Renal cortical epithelial cell (primary cell): Measurements from ENCODE around the gene MAPKAPK2. TPM values are rescaled to one million over a fixed set of nuclear protein-coding genes. Genes with fewer than 3 reads are reported as not detected.
A peak's percentile ranks its signal among the peaks of the same experiment; 100 is the strongest.

ENCODE experiments used
- DNase-seq: peaks from one replicate; pipeline ENCODE4 v3.0.0-alpha.2; 2011; ENCODE audit warnings: low read depth
- total RNA-seq: library from RNA; depleted of rRNA; stranded (reverse); fragments of >200 nt; gene quantifications from 2 replicates; pipeline ENCODE4 v1.2.3, GENCODE V29; 2014

The MAPKAPK2 gene
- total RNA-seq, 1 donor from 2014 or later, result 85.1 TPM

GRCh38 chr1:206722751-206723461 lies 38.2 kb downstream of the MAPKAPK2 start:
- no peak for DNase-seq

GRCh38 chr1:206723462-206723804 lies 38.7 kb downstream of the MAPKAPK2 start:
- DNase-seq, result no peak

GRCh38 chr1:206723805-206724472 lies 39.2 kb downstream of the MAPKAPK2 start:
- peak; percentile 99 for DNase-seq

- DNase-seq, result no peak
Observed at GRCh38 chr1:206725109-206725963, 40.6 kb downstream of the MAPKAPK2 start.

- DNase-seq, result no peak
Observed at GRCh38 chr1:206727981-206728696, 43.4 kb downstream of the MAPKAPK2 start.

DNA sequence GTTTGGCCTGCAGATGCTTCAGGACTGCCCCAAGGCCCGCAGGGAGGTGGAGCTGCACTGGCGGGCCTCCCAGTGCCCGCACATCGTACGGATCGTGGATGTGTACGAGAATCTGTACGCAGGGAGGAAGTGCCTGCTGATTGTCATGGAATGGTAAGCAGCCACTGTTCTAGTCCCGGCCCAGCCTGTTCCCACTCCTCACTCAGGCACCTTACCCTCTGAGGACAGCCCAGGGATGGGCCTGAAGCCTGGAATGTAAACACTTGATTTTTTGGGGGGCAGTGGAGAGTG lies 43.9 kb downstream of the MAPKAPK2 start:
- DNase-seq, result no peak

DNA sequence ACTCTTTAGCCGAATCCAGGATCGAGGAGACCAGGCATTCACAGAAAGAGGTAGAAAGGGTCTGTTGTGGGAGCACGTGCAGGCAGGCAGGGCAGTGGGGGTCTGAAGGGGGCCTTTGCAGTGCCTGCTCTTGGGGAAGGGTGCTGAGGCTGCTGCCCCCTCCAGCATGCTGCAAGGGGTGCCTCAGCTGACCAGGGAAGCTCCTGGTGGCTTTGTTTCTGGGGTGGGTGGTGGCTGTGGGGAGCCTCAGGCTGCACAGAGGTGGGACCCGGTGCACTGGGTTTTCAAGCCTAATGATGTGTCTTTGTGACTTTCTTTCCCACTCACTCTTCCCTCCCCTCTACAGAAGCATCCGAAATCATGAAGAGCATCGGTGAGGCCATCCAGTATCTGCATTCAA lies 44.3 kb downstream of the MAPKAPK2 start:
- DNase-seq, result no peak

DNA sequence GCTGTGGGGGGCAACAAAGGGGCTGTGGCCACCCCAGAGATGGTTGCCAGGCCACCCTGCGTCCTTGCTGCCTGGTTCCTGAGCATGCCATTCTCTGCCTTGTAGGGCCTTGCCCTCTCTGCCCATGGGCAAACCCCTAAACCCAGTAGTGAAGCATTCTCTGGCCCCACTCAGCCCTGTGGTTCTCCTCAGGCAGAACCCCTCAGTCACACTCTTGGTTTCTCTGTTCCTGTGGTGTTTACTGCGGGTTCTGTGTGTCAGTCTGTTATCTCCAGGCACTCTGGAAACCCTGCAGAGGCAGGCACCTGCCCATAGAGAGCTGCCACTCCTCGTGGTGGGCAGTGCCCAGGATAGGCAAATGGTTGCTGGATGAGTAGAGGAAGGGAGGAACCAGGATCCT lies 44.8 kb downstream of the MAPKAPK2 start:
- DNase-seq, result no peak

DNA sequence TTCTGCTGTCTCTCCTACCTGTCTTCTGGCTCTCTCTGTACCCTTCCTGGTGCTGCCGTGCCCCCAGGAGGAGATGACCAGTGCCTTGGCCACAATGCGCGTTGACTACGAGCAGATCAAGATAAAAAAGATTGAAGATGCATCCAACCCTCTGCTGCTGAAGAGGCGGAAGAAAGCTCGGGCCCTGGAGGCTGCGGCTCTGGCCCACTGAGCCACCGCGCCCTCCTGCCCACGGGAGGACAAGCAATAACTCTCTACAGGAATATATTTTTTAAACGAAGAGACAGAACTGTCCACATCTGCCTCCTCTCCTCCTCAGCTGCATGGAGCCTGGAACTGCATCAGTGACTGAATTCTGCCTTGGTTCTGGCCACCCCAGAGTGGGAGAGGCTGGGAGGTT lies 47.8 kb downstream of the MAPKAPK2 start:
- DNase-seq, result no peak

DNA sequence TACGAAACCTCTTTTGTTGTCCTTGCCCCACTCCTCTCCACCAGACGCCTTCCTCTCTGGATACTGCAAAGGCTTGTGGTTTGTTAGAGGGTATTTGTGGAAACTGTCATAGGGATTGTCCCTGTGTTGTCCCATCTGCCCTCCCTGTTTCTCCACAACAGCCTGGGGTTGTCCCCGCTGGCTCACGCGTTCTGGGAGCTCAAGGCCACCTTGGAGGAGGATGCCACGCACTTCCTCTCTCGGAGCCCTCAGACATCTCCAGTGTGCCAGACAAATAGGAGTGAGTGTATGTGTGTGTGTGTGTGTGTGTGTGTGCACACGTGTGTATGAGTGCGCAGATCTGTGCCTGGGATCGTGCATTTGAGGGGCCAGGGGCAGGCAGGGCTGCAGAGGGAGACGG lies 48.3 kb downstream of the MAPKAPK2 start:
- no peak for DNase-seq

DNA sequence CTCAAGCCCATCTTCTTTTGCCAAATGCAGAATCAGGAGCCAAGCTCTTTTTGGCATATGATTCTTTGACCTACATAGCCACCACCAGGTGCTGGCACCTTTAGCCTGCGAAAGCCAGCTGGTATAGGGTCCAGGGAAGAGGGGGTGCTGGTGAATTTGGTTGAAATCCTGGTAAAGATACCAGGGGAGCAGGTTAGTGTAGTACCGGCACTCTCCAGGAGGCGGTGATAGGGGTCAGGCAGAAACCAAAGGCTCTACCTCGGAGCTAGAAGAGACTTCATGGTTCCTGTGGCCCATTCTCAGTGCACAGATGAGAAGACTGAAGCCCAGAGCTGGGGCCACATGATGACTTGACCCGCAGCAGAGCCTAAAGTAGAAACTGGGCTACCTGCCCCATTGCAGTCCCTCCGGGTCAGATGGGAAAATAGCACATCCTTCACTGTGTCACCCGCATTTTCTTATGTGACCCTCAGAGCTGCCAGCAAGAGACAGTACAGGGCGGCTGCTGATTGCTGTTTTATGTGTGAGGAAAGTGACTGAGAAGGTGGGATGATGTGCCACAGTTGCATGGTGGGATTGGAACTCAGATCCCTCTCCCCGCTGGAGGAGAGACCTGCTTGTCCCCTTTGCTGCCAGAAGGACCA lies 49.9 kb downstream of the MAPKAPK2 start:
- no peak for DNase-seq

- no peak for DNase-seq
Observed at GRCh38 chr1:206735553-206736031, 50.9 kb downstream of the MAPKAPK2 start.

DNA sequence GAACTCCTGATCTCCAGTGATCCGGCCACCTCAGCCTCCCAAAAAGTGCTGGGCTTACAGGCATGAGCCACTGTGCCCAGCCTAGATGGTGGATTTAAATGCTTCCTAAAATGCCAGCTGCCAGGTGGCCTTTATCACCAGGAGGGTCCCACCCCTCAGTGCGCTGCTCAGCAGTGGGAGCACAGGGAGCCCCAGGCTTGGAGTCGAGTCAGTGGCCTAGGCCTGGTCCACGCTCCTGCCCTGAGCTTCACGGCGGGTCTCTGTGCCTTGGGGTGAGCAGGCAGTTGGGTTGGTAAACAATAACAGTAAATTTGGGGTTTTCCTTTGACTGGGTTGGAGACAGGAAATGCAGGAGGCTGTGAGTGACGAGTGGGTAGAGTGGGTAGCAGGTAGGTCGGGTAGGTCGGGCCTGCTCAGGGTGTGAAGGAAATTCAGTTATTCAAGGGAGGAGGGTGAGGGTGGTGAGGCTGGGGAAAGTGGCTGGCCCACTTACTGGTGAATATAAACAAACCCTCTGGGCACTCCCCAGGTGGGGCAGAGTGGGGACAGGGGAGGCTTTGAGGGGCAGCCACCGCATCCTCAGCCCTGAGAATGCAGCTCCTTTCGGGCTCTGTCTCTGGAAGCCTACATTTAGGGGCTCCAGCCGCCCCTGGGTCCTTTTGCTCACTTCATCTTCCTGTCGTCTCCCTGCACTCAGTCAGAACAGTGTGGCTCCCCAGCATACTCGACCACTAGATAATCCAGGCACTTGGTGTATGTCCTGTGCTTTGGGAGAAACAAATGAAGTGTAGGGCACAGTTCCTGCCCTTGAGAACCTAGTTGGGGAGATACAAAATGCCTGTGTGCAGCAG lies 52.4 kb downstream of the MAPKAPK2 start:
- DNase-seq, result no peak

DNA sequence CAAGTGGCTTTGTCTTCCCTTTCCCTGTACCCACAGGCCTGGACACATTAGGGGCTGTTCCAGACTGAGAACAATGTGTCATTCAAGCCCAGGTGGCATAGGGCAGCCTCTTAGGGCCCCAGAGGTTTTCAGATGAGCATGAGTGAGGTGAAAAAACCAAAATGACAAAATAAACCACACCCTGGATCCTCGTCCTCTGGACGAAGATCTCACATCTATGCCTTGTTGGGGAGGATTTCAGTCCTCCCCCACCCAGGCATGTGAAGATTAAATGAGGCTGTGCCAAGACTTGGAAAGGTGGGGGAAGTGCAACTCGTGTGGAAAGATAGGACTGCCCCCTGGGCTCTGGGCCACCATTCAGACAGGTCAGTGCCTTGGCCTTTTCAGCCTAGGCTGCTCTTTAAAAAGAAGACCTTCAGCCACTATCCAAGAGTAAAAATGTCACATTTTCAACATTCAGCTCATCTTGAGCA lies 53.1 kb downstream of the MAPKAPK2 start:
- no peak for DNase-seq

DNA sequence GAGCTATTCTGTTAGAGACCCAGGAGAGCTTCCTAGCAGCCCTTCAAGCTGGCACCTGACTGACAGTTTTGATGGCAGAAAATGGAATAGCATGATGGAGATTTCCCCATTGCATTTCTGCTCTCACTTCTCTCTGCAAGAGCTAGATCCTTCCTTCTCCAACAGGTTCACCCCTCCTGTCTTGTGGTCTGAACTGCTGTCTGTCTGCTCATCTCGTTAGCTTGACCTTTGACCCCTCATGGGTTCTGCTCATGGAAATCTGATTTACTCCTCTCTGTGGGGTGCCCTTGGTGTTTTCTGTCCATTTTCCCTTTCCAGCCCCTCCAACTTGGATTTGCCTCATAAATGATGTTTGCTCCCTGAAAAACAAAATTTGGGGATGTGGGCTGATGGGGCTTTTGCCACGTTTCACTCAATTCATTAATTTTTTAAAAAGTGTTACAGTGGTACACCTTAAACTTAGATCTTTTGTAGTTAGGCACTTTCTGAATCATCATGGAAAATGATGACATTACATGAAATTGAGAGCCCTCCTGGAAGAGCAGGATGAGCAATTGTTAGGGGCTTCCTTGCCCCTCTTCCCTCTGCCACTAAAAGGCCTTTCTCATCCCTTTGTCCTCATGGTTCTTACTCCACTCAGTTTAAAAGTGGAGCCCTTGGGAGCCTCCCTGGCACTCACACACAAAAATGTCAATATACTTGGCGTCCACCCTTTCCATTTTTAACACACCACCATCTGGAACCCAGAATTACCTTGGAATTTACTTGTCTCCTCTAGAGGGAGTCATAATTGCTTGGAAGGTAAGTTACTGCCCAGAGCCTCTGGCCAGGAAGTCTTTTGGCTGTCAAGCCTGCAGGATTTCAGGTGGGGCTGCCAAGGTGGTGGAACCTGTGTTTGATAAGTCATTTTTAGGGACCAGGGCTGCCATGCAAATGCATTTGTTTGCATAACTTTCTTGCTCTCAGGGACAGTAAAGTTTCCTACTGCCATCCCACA lies 54.0 kb downstream of the MAPKAPK2 start:
- DNase-seq, result peak; percentile 52

DNA sequence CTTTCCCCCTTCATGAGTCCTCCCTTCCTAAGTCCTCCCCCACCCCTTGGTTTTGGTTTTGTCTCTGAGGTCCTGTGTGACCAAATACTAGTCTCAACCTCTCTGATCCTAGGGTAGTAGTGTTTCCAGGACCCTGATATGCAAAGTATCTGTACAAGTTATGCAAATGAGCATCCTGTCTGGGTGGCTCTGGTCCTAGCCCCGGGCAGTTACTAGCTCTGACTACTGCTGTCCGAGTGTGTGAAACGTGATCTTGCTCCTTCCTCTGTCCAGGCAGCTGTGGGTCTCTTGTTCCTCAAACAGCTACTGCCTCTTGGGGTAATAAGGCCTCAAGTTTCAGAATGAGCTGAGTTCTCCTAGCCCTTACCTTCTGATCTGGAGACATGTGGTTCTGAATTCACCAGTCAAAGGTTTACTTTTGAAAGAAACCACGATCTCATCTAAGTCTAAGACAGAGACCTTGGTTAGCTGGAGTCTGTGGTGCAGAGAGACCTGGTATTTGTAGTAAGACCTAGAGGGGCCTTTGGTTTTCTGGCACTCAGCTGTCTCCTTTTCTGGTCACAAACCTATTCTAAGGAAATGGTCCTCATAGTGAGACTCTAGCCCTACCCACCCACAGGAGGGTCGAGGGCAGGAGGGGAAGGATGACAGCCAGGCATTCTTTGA lies 54.8 kb downstream of the MAPKAPK2 start:
- DNase-seq, result peak; percentile 52

DNA sequence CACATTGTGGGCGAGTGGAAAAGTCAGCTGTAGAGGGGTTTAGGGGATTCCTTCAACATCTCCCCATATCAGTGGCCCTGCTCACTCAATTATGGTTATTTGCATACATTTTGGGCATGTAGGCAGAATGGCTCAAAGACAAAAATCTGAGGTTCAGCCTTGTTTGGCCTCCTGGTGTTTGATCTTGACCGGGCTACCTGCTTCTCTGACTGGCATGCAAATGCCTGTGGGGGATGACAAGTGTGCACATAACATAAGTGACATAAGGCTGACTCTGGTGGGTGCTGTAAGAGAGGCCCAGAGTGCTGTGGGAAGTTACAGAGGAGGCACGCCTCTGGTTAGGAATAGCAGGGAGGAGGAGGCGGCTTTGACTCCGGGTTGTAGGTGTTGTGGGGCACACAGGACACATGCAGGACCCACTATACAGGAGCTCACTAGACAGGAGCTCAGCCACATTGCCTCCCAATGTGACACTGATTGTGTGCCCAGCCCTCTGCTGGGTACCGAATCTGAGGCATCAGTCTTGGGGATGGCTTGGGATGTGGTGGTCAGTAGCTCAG lies 56.5 kb downstream of the MAPKAPK2 start:
- DNase-seq, result no peak

DNA sequence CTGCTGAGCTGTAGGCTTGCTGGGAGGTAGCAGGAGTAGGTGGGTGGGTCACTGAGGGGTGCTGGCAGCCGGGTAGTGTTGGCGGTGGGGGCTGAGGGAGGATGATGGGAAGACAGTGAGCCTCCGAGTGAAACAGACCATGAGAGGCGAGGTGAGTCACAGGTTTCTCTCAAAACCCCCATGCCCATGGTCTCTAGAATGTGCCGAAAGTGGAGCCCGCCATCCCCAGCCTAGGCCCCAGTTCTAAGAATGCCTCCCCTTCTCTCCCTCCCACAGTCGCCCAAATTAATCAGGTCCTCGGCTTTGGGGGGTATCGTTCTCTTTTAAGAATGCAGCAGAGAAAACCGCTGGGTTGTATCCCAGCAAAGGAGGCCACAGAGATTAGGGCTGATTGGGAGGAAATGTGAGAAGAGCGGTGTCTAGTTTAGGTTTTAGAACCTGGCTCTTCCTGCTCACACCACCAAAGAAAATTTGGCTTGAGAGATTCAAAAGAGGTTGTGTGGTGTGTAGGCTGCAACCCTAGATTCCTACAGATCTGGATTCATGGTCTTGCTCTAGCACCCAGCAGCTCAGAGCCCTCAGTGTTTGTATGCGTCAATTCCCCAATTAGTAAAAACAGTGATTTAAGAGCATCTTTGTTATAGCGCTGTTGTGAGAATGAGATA lies 58.1 kb downstream of the MAPKAPK2 start:
- no peak for DNase-seq
